Esophagus muscularis mucosa (tissue), 4 donors: ENCODE measurements around the gene RNF144A. TPM values are rescaled to one million over a fixed set of nuclear protein-coding genes. Genes with fewer than 3 reads are reported as not detected.
"Not testable (repeated sequence)": the region's sequence is repeated elsewhere in the genome, so short reads cannot be mapped to it uniquely, and the experiment has no call there.

Experiments used
- DNase-seq: peaks from one replicate; pipeline ENCODE4 v3.0.0-alpha.2; 2017; ENCODE audit errors: extremely low spot score
- H3K27ac ChIP-seq, 4 donors: fragments of 200-600 bp; sonication (generic); replicated peaks in 1 of 4; 1 replicate in 3 of 4; 2 replicates in 1 of 4; pipeline ENCODE4 v1.5.1; 2016 to 2019; ENCODE audit warnings: mild to moderate bottlenecking in 1 of 4
- H3K27me3 ChIP-seq, 4 donors: fragments of 200-600 bp; sonication (generic); one replicate each; pipeline versions ENCODE4 v1.5.1 to v1.6.0; 2016 to 2019
- H3K36me3 ChIP-seq, 4 donors: fragments of 200-600 bp; sonication (generic); one replicate each; pipeline ENCODE4 v1.5.1; 2016 to 2019
- H3K4me1 ChIP-seq, 4 donors: fragments of 200-600 bp; sonication (generic); one replicate each; pipeline ENCODE4 v1.5.1; 2016 to 2019
- H3K4me3 ChIP-seq, 4 donors: fragments of 200-600 bp; sonication (generic); 1 replicate in 2 of 4; 2 replicates in 2 of 4; pipeline ENCODE4 v1.5.1; 2016 to 2019; ENCODE audit warnings: mild to moderate bottlenecking in 4 of 4, moderate library complexity in 1 of 4
- H3K9me3 ChIP-seq, 4 donors: fragments of 200-600 bp; sonication (generic); 1 replicate in 3 of 4; 2 replicates in 1 of 4; pipeline ENCODE4 v1.5.1; 2016 to 2019
- EP300 ChIP-seq: sonication (generic); formaldehyde crosslinking; IDR thresholded peaks from one replicate; pipeline ENCODE4 v1.6.1; 2017; ENCODE audit warnings: antibody characterized with exemption
- POLR2A ChIP-seq: fragments of 450-650 bp; IDR thresholded peaks from one replicate; pipeline ENCODE4 v1.6.1; 2017; ENCODE audit warnings: antibody characterized with exemption, moderate library complexity, mild to moderate bottlenecking, low read depth
- POLR2AphosphoS5 ChIP-seq, 2 donors: sonication (generic); formaldehyde crosslinking; IDR thresholded peaks; one replicate each; pipeline ENCODE4 v1.6.1; 2017; ENCODE audit warnings: antibody characterized with exemption in 2 of 2
- WGBS: methylation state at CpG from one replicate; pipeline ENCODE4 v1.1.5; 2018; 5-methylcytosine and 5-hydroxymethylcytosine counted together
- intact Hi-C: fragments of 100-400 bp; cut with DNase I; formaldehyde crosslinking; loops from one replicate; pipeline ENCODE4 v1.15.1; 2023
- total RNA-seq, 4 donors: library from RNA; depleted of rRNA; stranded (reverse); fragments of >200 nt; gene quantifications; one replicate each; pipeline versions ENCODE4 v1.1.0 to v1.2.1, GENCODE V29; 2016
- TF ChIP-seq, protein P1 (sequence below), 3 experiments: fragments of 200-600 bp in 2 of 3; fragments of 450-650 bp in 1 of 3; sonication (generic) in 2 of 3; IDR thresholded peaks; one replicate each; pipeline ENCODE4 v1.5.1; 2017 to 2019; ENCODE audit warnings: antibody characterized with exemption in 3 of 3, mild to moderate bottlenecking in 2 of 3, moderate library complexity in 1 of 3

RNF144A gene
- total RNA-seq, 4 donors from 2014 or later = 5.4 to 10.8 (median 8.8) TPM

DNA sequence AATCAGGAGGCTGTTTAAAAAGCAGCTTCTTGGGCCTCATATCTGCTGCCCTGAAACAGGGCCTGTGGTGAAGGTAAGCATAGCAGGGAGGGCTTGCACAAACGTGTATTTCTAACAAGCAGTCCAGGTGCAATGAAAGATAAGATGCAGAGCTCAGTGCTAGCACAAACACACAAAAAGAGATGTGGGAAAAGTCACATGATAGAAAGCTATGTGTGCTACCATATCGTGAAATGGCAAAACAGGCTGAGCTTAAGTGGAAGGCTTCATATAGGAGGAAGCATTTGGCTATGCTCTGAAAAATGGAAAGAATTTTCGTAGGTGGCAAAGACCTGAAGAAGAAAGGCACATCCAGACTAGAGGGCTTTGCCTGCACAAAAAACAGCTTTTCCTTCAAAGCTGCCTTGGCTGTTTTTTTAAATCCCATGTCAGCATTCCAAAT is 29.4 kb upstream of the RNF144A start:
- DNase-seq = no peak
- intact Hi-C loops = no loop called here
- Histone ChIP-seq H3K36me3 (peaks cover 0 to 18% (median 2%) of the 10 kb centered on the region in 4 donors), H3K27ac (no peak overlapping the region), H3K27me3 (no peaks in the 10 kb centered on the region), H3K9me3 (no peaks in the 10 kb centered on the region), H3K4me1 (peaks cover 0 to 10% (median 5%) of the 10 kb centered on the region in 4 donors), H3K4me3 (no peak overlapping the region)
- TF ChIP-seq, protein P1, sequence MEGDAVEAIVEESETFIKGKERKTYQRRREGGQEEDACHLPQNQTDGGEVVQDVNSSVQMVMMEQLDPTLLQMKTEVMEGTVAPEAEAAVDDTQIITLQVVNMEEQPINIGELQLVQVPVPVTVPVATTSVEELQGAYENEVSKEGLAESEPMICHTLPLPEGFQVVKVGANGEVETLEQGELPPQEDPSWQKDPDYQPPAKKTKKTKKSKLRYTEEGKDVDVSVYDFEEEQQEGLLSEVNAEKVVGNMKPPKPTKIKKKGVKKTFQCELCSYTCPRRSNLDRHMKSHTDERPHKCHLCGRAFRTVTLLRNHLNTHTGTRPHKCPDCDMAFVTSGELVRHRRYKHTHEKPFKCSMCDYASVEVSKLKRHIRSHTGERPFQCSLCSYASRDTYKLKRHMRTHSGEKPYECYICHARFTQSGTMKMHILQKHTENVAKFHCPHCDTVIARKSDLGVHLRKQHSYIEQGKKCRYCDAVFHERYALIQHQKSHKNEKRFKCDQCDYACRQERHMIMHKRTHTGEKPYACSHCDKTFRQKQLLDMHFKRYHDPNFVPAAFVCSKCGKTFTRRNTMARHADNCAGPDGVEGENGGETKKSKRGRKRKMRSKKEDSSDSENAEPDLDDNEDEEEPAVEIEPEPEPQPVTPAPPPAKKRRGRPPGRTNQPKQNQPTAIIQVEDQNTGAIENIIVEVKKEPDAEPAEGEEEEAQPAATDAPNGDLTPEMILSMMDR (IDR thresholded peaks at IDR 0.05) = no peak
- no peak for TF ChIP-seq POLR2A
- TF ChIP-seq EP300 = no peak
- no peak for TF ChIP-seq POLR2AphosphoS5 (IDR thresholded peaks at IDR 0.05)
- 76% methylated on average over 3 of the region's 3 CpGs for WGBS

DNA sequence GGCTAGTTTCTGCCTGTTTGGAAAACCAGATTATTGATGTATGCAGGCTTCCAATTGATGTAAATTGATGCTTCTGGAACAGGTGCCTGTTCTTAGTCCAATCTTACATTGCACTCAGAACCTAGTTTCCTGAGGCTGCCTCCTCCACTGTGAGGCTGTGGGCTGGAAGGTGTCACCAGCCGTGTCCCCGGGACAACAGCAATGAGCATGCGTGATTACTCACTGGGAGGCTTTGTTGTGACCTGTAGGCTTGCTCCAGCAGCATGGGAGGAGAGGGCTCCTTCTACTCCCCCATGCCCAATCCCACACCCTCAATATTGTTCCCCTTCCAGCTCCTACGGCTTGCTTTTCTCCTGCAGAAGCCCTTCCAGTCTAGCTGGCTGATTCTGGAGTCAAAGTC is 28.5 kb upstream of the RNF144A start:
- no peak for TF ChIP-seq POLR2A
- TF ChIP-seq EP300 = no peak
- TF ChIP-seq POLR2AphosphoS5 (IDR thresholded peaks at IDR 0.05) = no peak
- TF ChIP-seq, protein P1 (IDR thresholded peaks at IDR 0.05) = no peak

GRCh38 chr2:6893876-6894482 is 23.2 kb upstream of the RNF144A start:
- H3K36me3 ChIP-seq = peaks cover 0 to 29% (median 3%) of the 10 kb centered on the region in 4 donors
- no peak for DNase-seq
- TF ChIP-seq EP300 = no peak
- TF ChIP-seq POLR2A = no peak
- TF ChIP-seq POLR2AphosphoS5 (IDR thresholded peaks at IDR 0.05) = no peak
- TF ChIP-seq, protein P1 (IDR thresholded peaks at IDR 0.05) = no peak
- WGBS = 94% methylated on average over 2 of the region's 2 CpGs
- H3K27me3 ChIP-seq = no peaks in the 10 kb centered on the region
- H3K4me3 ChIP-seq = no peak overlapping the region
- no peaks in the 10 kb centered on the region for H3K4me1 ChIP-seq
- intact Hi-C loops = no loop called here
- no peak overlapping the region for H3K27ac ChIP-seq
- H3K9me3 ChIP-seq = no peaks in the 10 kb centered on the region

More for the DNA sequence above, 28.5 kb upstream of the RNF144A start:
- Histone ChIP-seq H3K9me3 (no peaks in the 10 kb centered on the region), H3K27me3 (no peaks in the 10 kb centered on the region), H3K27ac (no peak overlapping the region), H3K4me1 (peaks cover 0 to 2% (median under 1%) of the 10 kb centered on the region in 4 donors), H3K4me3 (no peak overlapping the region), H3K36me3 (peaks cover 0 to 27% (median 2%) of the 10 kb centered on the region in 4 donors)
- no peak for DNase-seq
- intact Hi-C loops = no loop called here
- WGBS = 100% methylated on average over 4 of the region's 4 CpGs

DNA sequence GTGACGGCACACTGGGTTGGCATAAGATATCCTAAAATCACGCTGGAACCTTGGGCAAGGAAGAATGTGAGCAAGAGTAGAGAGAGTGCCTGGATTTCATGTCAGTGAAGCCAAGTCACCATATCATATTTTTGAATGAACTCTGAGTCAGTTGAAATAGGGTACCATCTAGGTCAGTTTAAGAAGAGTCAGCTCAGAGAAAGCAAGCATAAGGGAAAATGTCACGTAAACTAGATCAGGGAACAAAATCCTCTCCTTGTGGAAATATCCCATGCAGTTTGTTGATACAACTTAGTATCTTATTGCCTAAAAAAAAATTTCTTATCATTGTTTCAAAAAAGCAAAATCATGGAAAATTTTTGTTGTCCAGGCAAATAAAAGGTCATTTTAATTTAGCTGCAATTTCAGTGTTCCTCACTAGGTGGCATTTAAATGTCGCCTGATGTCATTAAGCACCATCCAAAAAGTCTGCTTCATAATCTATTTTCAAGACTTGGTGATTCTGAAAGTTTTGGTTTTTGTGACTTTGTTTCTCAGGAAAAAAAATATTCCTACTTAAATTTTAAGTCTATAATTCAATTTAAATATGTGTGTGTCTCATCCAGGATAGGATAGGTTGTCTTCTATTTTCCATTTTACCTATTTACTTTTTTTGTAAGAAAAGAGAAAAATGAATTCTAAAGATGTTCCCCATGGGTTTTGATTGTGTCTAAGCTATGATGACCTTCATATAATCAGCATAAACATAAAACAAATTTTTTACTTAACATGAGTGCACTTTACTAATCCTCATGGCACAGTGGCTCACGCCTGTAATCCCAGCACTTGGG is 20.1 kb upstream of the RNF144A start:
- Histone ChIP-seq H3K4me1 (no peaks in the 10 kb centered on the region), H3K4me3 (no peak overlapping the region), H3K9me3 (no peaks in the 10 kb centered on the region), H3K27ac (no peak overlapping the region), H3K27me3 (no peaks in the 10 kb centered on the region), H3K36me3 (peaks cover 0 to 29% (median 3%) of the 10 kb centered on the region in 4 donors)
- intact Hi-C loops = loop anchor here (2.0 kb wide), 1 partner anchor 148 kb away; no protein-coding TSS in a partner anchor
- no peak for TF ChIP-seq POLR2AphosphoS5 (IDR thresholded peaks at IDR 0.05)
- no peak for TF ChIP-seq POLR2A
- TF ChIP-seq, protein P1 (IDR thresholded peaks at IDR 0.05) = peak; percentile 60 to 75 (median 60)
- TF ChIP-seq EP300 = no peak
- 78% methylated on average over 5 of the region's 5 CpGs for WGBS
- no peak for DNase-seq

DNA sequence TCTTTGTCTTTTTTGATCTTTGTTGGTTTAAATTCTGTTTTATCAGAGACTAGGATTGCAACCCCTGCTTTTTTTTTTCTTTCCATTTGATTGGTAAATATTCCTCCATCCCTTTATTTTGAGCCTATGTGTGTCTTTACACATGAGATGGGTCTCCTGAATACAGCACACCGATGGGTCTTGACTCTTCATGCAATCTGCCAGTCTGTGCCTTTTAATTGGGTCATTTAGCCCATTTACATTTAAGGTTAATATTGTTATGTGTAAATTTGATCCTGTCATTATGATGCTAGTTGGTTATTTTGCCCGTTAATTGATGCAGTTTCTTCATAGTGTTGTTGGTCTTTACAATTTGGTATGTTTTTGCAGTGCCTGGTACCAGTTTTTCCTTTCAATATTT is 14.6 kb upstream of the RNF144A start:
- DNase-seq, H3K4me3 ChIP-seq, H3K27ac ChIP-seq, H3K9me3 ChIP-seq, H3K4me1 ChIP-seq, H3K36me3 ChIP-seq, intact Hi-C loops, H3K27me3 ChIP-seq: not testable (repeated sequence)
- WGBS = 98% methylated on average over 2 of the region's 2 CpGs
